Panc1 (cell line): ENCODE data around the gene ADCY1.

Experiments
- POLR2AphosphoS5 ChIP-seq: IDR thresholded peaks from 2 replicates; pipeline ENCODE4 v1.6.1; 2012; ENCODE audit warnings: mild to moderate bottlenecking, low read depth, low read length, moderate library complexity
- REST ChIP-seq, 2 experiments: IDR thresholded peaks; 2 replicates each; pipeline ENCODE4 v1.6.1; 2011 to 2012; ENCODE audit warnings: low read depth in 2 of 2, control low read depth in 1 of 2, low read length in 1 of 2, mild to moderate bottlenecking in 1 of 2, moderate library complexity in 1 of 2; ENCODE audit not compliant: insufficient read depth in 1 of 2
- SIN3A ChIP-seq: IDR thresholded peaks from 2 replicates; pipeline ENCODE4 v1.6.1; 2012; ENCODE audit warnings: low read depth, mild to moderate bottlenecking, low read length, moderate library complexity, borderline replicate concordance; ENCODE audit not compliant: insufficient read depth
- TCF7L2 ChIP-seq: IDR thresholded peaks from 2 replicates; pipeline ENCODE4 v1.6.1; 2011; ENCODE audit warnings: mild to moderate bottlenecking, low read depth, low read length, inconsistent platforms
- TF ChIP-seq, protein P1 (sequence below): fragments of 450-650 bp; IDR thresholded peaks from 2 replicates; pipeline ENCODE4 v1.5.1; 2017; ENCODE audit warnings: mild to moderate bottlenecking

- TF ChIP-seq, protein P1, sequence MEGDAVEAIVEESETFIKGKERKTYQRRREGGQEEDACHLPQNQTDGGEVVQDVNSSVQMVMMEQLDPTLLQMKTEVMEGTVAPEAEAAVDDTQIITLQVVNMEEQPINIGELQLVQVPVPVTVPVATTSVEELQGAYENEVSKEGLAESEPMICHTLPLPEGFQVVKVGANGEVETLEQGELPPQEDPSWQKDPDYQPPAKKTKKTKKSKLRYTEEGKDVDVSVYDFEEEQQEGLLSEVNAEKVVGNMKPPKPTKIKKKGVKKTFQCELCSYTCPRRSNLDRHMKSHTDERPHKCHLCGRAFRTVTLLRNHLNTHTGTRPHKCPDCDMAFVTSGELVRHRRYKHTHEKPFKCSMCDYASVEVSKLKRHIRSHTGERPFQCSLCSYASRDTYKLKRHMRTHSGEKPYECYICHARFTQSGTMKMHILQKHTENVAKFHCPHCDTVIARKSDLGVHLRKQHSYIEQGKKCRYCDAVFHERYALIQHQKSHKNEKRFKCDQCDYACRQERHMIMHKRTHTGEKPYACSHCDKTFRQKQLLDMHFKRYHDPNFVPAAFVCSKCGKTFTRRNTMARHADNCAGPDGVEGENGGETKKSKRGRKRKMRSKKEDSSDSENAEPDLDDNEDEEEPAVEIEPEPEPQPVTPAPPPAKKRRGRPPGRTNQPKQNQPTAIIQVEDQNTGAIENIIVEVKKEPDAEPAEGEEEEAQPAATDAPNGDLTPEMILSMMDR, result no peak
- TF ChIP-seq POLR2AphosphoS5 (no peak), REST (IDR thresholded peaks at IDR 0.05; ENCODE audit: insufficient read depth in 1 of 2, low read depth in 2 of 2, low read length in 1 of 2) (no peak), TCF7L2 (no peak), SIN3A (no peak)
Observed at GRCh38 chr7:45648671-45648995, 74.5 kb downstream of the ADCY1 start.
